DMS114 treated with DMSO at 0.1 percent for 48 hours (cell line): ENCODE results near the gene RNF112.
"Not testable (repeated sequence)": the region's sequence is repeated elsewhere in the genome, so short reads cannot be mapped to it uniquely, and the experiment has no call there.

Source experiments
- DNase-seq: peaks from one replicate; lab custom pipeline; 2025; ENCODE audit not compliant: unreplicated experiment; lab: John Stamatoyannopoulos, UW

RNF112 gene

GRCh38 chr17:19447085-19447583 is 36.1 kb downstream of the RNF112 start:
- DNase-seq: peak; percentile 5

- DNase-seq: no peak
These were observed 37.6 kb downstream of the RNF112 start for GRCh38 chr17:19448341-19449268.

- no peak for DNase-seq
These were observed 38.6 kb downstream of the RNF112 start for GRCh38 chr17:19449656-19450055.

- DNase-seq: no peak
These were observed 42.3 kb downstream of the RNF112 start for GRCh38 chr17:19453296-19453695.

- no peak for DNase-seq
These were observed 43.0 kb downstream of the RNF112 start for GRCh38 chr17:19454074-19454473.

- no peak for DNase-seq
These were observed 45.2 kb downstream of the RNF112 start for GRCh38 chr17:19456016-19456927.

- DNase-seq: no peak
These were observed 46.0 kb downstream of the RNF112 start for GRCh38 chr17:19457046-19457445.

- DNase-seq: no peak
These were observed 46.8 kb downstream of the RNF112 start for GRCh38 chr17:19457830-19458271.

- DNase-seq: not testable (repeated sequence)
These were observed 47.4 kb downstream of the RNF112 start for GRCh38 chr17:19458481-19458880.

GRCh38 chr17:19459018-19459655 is 48.1 kb downstream of the RNF112 start:
- DNase-seq: not testable (repeated sequence)

GRCh38 chr17:19460700-19461099 is 49.7 kb downstream of the RNF112 start:
- DNase-seq: no peak

GRCh38 chr17:19461116-19461515 is 50.1 kb downstream of the RNF112 start:
- DNase-seq: no peak

- no peak for DNase-seq
These were observed 50.6 kb downstream of the RNF112 start for GRCh38 chr17:19461681-19462080.

- not testable (repeated sequence) for DNase-seq
These were observed 51.5 kb downstream of the RNF112 start for GRCh38 chr17:19462456-19463035.

GRCh38 chr17:19464031-19465026 is 53.3 kb downstream of the RNF112 start:
- DNase-seq: no peak
